T follicular helper cell (primary cell): ENCODE results near the gene ZNF821.
"Not testable (repeated sequence)": the region's sequence is repeated elsewhere in the genome, so short reads cannot be mapped to it uniquely, and the experiment has no call there.

Source experiments
- DNase-seq: peaks from one replicate; pipeline ENCODE4 v3.0.0-alpha.2; 2020; ENCODE audit warnings: low read depth
- total RNA-seq, 2 experiments: gene quantifications; one replicate each; lab custom pipeline; 2026; lab: John Stamatoyannopoulos, UW

The ZNF821 gene, protein sequence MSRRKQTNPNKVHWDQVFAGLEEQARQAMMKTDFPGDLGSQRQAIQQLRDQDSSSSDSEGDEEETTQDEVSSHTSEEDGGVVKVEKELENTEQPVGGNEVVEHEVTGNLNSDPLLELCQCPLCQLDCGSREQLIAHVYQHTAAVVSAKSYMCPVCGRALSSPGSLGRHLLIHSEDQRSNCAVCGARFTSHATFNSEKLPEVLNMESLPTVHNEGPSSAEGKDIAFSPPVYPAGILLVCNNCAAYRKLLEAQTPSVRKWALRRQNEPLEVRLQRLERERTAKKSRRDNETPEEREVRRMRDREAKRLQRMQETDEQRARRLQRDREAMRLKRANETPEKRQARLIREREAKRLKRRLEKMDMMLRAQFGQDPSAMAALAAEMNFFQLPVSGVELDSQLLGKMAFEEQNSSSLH
- total RNA-seq, result 4.1 to 7.4 reads per million in 2 experiments

DNA sequence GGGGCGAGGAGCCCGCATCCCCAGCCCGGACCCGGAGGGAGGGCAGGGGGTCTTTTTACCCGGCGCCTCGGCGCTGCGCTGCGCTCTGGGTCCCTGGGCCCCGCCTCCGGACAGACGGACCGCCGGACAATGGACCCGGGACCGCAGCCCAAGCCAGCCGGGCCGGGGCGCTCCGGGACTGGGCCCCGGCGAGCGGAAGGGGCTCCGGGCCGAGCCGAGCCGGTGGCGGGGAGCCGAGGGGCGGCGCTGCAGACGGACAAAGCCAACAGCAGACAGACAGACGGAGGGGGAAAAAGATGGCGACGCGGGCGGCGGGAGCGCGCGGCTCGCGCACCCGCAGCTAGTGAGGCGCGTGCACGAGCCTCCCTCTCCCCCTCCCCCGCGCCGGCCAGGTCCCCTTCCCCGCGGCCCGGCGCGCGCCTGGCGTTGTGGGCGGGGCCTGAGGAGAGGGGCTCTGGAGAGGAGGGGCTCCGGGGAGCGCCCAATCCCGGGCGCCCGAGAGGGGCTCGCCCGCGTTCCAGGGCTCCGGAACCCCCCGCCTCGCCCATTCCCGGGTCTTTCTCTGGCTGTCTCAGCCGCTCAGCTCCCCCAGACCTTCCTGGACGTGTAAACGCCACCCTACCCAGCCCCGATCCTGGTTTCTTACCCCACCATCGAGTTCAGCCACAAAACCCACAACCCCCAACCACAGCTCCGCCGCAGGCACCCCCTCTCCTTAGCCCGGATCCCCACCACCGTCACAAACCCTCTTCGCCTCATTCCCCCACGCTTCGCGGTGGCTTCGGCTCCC lies at the start of gene ZNF821:
TSS of gene ZNF821 (minus strand) at position 334 of the 790 bp plus-strand sequence. CDS start 4,236 bp downstream, outside the sequence.
- DNase-seq, result peak; percentile 61

DNA sequence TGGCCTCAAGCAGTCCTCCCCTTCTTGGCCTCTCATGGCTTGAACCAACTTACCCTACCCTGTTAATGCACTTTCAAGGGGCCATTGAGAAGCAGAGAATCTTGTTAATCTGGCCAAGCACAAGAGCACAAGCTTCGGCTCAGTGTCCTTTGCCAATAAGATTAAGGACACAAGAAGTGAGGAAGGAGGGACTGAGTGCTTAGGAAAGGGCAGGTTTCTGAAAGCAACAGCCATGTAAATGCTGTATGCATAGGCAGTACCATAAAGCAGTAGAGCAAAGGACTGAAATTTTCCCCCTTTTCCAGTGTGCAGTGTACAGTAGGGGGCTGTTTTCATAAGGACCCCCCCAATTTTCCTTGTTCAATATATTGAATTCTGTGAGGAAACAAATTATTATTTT lies 49.0 kb upstream of the ZNF821 start:
- DNase-seq, result no peak

DNA sequence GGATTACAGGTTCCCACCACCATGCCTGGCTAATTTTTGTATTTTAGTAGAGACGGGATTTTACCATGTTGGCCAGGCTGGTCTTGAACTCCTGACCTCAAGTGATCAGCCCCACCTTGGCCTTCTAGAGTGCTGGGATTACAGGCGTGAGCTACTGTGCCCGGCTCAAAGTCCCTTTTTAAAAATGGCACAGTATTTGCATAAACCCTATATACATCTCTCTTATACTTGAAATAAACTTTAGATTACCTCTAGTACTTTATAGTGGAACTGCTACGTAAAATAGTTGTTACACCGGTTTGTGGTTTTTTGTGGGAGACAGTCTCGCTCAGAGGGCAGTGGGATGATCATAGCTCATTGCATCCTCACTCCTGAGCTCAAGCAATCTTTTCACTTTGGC lies 47.6 kb upstream of the ZNF821 start:
- no peak for DNase-seq

DNA sequence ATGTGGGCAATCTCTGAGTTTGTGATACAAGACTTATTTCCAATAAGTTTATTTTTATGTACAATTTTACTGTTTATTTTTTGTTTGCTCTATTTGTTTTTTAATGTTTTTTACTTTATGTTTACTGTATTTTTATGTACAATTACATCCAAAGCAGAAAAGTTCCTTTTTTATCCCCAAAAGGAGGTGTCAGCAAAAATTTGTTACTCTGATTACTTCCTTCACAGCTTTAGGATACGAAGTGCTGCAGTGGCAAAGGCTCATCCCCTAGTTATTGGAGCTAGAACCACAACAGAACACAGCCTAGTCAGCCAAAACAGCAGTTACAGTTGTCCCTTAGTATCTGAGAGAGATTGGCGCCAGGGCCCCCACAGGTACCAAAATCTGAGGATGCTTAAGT lies 47.0 kb upstream of the ZNF821 start:
- DNase-seq, result no peak

DNA sequence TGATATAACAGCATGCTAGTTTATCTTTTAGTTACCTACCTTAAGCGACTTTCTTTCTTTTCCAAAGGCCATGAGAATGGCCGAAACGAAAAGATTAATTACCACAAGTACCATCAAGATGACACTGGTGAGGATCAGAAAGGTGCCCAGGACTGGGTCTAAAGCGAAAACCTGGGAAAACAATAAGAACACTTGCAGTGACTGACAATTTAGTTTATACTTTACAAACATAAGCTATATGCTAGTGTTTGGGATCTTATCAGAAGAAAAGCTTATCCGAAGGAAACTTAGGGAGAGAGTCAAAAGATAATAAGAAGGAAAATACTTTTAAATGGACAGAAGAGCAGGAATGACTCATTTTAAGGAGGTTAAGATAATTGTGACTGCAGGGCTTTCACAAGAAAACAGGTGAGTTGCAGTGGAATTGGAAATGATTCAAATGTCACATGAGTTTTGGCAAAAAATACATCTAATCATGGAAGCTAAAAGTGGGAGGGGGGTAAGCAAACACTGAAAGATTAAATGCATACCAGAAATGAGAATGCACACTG lies 46.1 kb upstream of the ZNF821 start:
- DNase-seq, result no peak

DNA sequence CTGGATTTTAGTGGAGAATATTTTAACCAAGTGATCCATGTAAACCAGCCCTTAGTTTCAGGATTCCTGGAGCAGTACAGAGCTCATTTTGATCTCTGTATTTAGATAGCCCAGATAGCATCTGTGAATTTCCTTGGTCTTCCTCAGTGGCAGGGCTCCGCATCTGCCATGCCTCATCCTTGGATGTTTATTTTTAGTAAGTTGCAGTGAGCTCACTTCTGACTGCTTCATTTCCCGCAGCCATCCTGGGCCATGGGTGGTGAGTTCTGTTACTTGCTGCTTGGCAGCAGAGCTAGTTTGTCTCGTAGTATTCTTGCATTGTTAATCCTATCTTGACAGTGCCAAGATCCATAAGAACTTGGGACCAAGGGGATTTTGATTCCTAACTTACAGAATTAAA lies 45.1 kb upstream of the ZNF821 start:
- no peak for DNase-seq

DNA sequence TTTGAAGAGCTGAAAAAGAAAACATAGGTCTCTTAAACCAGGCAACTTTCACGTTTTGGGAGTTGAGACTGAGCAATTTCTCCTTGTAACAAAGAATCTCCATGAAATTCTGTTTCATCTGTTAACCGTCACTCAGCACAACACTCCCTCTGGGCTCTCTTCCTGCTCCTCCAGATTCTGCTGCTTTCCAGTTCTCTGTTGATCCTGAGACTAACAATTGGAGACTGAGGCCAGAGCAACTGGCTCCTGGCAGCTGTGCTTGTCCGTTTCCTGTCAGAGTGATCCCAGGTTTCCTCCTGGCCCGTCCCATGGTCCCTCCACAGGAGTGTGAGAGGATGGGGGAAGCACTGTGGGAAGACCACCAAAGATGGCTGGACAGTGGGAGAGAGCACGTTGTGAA lies 43.8 kb upstream of the ZNF821 start:
- no peak for DNase-seq

DNA sequence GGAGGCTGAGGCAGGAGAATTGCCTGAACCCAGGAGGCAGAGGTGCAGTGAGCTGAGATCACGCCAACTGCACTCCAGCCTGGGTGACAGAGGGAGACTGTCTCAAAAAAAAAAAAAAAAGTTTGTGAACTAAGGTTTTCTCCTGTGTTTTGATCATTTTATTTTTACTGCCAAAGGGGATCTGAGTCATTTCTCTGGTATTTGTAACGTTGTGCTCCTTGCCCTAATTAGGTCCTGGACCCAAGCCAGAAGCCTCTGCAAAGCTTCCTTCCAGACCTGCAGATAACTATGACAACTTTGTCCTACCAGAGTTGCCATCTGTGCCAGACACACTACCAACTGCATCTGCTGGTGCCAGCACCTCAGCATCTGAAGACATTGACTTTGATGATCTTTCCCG lies 43.4 kb upstream of the ZNF821 start:
- DNase-seq, result no peak

DNA sequence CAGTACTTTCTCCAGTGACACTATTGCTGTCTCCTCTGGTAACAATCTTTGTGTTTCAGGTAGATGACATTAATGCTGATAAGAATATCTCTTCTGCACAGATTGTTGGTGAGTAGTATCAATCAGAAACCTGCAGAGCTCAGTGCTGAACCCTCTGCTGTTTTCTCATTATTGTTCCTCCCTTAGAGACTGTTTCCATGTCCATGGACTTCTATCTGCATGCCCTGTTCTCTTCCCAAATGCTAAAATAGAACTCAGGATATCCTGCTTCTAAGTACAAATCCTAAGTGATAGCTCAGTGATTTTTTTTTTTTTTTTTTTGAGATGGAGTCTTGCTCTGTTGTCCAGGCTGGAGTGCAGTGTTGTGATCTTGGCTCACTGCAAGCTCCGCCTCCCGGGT lies 40.7 kb upstream of the ZNF821 start:
- no peak for DNase-seq

DNA sequence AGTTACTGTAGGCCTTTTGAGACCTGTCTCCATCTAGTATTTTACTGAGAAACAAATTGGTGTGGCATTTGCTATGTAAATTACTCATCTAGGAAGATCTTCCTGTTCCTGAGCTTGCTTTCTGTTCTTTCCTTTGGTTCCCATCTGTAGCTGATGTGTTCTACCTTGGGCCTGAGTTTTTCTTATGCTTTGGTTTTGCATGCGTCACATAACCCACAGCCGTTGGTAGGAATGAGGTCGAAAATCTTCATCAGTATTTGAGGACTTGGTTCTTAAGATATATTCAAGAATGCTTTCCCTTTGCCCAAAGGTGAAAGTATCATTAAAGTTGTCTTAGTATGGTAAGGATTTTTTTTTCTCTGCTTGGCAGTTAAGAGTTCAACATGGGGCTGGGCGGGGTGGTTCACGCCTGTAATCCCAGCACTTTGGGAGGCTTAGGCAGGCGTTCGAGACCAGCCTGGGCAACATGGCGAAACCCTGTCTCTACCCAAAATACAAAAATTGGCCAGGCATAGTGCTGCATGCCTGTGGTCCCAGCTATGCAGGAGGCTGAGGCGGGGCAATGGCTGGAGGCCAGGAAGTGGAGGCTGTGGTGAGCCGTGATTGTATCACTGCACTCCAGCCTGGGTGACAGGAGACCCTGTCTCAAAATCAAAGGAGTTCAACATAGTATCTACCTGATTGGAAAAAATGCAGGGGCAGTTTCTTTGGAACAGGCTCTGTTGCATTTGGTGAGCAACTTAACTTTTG lies 40.1 kb upstream of the ZNF821 start:
- DNase-seq, result no peak

DNA sequence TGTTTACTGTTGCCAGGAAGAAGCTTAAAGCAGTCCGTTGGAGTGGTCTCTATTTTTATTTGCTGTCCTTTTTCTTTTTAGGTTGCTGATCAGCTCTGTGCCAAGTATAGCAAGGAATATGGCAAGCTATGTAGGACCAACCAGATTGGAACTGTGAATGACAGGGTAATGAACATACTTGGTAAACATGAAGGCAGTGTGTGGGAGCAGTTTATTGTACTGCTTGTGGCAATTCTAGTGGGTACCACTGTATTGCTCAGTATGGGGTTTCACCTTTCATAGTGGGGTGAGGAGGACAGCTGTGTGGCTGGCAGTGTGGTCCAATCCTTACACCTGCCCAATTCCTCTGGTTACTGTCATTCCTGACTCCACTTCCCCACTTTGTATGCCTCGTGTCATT lies 36.7 kb upstream of the ZNF821 start:
- DNase-seq, result no peak

DNA sequence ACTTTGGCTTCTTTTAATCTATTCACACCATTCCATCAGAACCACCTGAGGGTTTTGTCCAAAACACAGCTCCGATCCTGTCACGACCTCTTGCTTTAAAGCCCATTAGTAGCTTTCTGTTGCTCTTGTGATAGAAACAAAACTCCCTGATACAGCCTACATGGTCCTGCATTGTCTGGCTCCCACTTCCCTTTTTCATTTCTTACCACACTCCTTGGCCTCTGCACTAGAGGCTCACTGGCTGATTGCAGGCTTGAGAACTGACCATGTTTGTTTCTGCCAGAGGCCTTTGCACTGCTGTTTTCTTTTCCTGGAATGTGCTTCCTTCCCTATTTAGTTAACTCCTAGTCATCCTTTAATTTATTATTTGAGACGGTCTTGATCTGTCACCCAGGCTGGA lies 35.1 kb upstream of the ZNF821 start:
- DNase-seq, result no peak

DNA sequence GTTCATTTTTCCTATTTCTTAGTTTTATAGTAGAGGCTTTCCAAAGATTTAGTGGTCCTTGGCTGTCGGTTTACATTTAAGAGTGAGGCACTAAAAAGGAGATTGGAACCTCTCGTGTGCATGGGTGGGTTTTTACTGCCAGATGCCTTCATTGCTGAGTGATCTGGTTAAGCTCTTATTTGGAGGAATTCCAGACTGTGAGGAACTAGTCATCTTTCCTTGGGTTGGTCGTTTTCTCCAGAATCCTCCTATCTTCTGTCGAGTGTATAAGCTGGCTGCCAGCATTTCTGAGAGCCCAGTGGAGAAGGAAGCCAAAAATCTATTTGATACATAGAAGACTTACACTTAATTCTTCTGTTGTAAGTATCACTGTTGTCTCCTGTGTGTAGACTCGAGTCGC lies 33.9 kb upstream of the ZNF821 start:
- no peak for DNase-seq

DNA sequence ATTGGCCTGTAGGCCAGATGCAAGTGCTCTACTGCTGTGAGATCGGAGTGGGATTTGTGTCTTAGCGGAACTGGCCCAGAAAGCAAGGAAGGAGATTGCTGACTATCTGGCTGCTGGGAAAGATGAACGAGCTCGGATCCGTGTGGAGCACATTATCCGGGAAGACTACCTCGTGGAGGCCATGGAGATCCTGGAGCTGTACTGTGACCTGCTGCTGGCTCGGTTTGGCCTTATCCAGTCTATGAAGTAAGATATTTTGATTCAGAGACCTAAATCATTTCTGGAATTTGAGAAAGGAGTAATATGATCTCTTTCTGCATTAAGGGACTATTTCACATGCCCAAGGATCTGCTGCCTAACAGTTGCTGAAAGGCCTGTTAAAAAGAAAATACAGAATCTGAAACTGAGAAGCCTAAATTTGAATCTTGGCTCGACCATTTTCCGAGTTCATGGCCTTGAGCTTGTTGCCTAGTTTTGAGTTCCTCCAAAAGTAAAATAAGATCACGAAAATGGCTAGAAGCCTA lies 32.5 kb upstream of the ZNF821 start:
- DNase-seq, result no peak

DNA sequence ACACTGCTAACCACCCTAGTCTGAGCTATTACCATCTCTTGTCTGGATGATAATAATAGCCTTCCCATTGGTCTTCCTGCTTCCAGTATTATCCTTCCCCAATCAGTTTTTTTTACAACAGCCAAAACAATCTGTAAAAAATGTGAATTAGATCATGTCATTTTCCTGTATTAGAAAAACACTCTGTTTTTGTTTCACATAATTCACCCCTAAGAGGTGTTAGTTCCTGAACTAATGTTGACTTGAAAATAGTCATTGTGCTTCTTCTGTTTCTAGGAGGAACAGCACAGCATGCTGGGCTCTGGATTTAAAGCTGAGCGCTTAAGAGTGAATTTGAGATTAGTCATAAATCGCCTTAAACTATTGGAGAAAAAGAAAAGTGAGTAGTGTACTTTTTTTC lies 31.4 kb upstream of the ZNF821 start:
- DNase-seq, result no peak

DNA sequence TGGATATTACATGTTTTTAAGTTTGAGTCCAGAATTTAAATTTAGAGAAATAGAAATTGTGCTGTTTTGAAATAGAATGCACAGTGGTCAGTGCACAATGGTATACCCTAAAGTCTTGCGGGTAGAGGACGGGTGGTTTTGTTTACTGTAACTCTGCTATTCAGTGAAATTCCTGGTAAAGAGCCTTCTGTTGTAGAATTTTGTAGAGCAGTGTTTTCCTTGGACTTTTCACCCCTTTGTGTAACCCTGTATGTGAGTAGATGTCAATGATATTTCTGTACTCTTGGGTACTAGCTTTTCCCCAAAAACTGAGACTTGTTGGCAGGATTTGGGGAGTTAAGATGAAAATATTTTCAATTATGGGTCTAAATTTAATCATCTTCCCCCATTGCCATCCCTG lies 30.8 kb upstream of the ZNF821 start:
- DNase-seq, result no peak

DNA sequence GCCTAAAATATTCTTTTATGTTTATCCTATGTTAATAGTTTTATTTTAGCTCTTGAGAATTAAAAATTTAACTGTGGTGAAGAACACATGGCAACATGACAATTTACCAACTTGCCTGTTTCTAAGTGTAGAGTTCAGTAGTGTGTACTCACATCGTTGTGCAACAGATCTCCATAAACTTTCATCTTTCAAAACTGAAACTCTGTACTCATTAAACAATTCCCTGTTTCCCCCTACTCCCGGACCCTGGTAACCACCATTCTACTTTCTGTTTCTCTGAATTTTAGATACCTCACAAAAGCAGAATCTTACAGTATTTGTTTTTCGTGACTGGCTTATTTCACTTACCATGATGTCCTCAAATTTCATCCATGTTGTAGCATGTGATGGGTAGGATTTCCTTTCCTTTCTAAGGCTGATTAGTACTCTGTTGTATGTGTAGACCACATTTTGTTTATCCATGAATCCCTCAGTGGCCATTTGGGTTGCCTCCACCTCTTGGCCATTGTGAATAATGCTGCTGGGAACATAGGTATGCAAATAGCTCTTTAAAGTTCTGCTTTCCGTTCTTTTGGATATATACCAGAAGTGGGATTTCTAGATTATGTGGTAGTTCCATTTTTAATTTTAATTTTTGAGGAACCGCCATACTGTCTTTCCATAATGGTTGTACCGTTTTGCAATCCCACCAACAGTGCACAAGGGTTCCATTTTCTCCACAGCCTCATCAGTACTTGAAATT lies 28.7 kb upstream of the ZNF821 start:
- no peak for DNase-seq

DNA sequence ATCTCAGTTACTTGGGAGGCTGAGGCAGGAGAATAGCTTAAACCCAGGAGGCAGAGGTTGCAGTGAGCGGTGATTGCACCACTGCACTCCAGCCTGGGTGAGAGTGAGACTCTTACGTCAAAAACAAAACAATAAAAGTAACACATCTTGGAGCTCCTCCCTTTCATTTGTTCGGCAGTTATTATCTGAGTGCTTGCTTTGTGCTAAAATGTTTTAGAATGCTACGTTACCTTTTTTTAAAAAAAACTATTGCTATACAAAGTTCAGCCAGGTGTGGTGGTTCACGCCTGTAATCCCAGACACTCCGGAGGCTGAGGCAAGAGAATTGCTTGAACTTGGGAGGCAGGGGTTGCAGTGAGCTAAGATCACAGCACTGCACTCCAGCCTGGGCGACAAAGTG lies 27.1 kb upstream of the ZNF821 start:
- DNase-seq, result no peak

DNA sequence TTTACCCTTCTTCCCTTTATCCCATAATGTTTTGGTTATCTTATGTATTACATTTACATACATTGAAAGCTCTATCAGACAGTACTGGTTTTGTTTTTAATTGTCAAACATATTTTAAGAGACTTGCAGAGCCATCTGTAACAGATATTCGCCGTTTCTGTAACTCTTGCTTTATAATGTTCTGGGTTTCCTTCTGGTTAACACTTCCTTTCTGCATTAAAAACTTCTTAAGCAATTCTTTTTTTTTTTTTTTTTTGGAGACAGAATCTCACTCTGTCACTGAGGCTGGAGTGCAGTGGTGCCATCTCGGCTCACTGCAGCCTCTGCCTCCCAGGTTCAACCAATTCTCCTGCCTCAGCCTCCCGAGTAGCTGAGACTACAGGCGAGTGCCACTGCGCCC lies 21.8 kb upstream of the ZNF821 start:
- not testable (repeated sequence) for DNase-seq

DNA sequence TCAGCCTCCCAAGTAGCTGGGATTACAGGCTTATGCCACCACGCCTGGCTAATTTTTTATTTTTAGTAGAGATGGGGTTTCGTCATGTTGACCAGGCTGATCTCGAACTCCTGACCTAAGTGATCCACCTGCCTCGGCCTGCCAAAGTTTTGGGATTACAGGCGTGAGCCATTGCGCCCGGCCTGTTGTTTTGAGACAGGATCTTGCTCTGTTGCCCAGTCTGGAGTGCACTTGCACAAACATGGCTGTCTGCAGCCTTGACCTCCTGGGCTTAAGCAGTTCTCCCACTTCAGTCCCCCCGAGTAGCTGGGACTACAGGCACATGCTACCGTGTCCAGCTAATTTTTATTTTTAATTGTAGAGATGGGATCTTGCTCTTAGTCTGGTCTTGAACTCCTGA lies 20.3 kb upstream of the ZNF821 start:
- DNase-seq, result no peak

DNA sequence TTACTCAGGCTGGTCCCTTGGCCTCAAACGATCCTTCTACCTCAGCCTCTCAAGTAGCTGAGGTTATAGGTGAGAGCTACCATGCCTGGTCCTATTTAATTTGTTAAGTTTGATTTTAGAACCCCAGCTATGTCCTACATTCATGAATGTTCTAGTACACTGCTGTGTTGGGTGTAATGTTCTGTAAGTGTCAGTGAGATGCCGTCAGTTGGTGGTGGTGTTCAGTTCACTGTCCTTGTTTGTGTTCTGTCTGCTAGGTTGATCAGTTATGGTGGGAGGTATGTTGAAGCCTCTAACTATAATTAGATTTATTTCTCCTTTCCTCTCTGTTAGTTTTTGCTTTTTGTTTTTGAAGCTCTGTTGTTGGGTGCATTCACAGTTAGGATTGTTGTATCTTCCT lies 19.6 kb upstream of the ZNF821 start:
- DNase-seq, result no peak
